SU-DHL-6 (cell line): ENCODE results near the gene KAZN.

Experiments used
- H2AFZ ChIP-seq: fragments of 200-600 bp; sonication (generic); 2 replicates; pipeline ENCODE4 v1.6.1; 2014; ENCODE audit warnings: low read depth, mild to moderate bottlenecking, moderate library complexity, mixed read lengths, antibody characterized with exemption, low read length; ENCODE audit not compliant: severe bottlenecking
- H3F3A ChIP-seq: fragments of 200-600 bp; shearing (Covaris generic); 2 replicates; pipeline ENCODE4 v1.6.0; 2016; ENCODE audit warnings: antibody characterized with exemption, mild to moderate bottlenecking; ENCODE audit not compliant: insufficient read depth
- H3K27ac ChIP-seq: fragments of 200-600 bp; sonication (generic); 2 replicates; pipeline ENCODE4 v1.5.1; 2016; ENCODE audit warnings: low read depth, mild to moderate bottlenecking, low read length, moderate library complexity, mixed read lengths
- H3K27me3 ChIP-seq: fragments of 200-600 bp; sonication (generic), shearing (Covaris generic); 2 replicates; pipeline ENCODE4 v1.6.0; 2014; ENCODE audit warnings: mild to moderate bottlenecking, low read length
- H3K36me3 ChIP-seq: fragments of 200-600 bp; sonication (generic); 2 replicates; pipeline ENCODE4 v1.6.1; 2014; ENCODE audit warnings: mild to moderate bottlenecking, low read length, mixed read lengths
- H3K4me2 ChIP-seq: fragments of 300-600, 200-600 bp; shearing (Covaris generic), sonication (generic); 2 replicates; pipeline ENCODE4 v1.6.0; 2014; ENCODE audit warnings: low read length, low read depth, mild to moderate bottlenecking; ENCODE audit not compliant: poor library complexity, severe bottlenecking
- H3K4me3 ChIP-seq: fragments of 200-600 bp; sonication (generic); 2 replicates; pipeline ENCODE4 v1.5.1; 2014; ENCODE audit warnings: antibody characterized with exemption, low read length, mild to moderate bottlenecking, mixed read lengths; ENCODE audit not compliant: insufficient read depth, poor library complexity, severe bottlenecking
- H3K79me2 ChIP-seq: fragments of 200-600 bp; sonication (generic); 2 replicates; pipeline ENCODE4 v1.6.1; 2014; ENCODE audit warnings: mild to moderate bottlenecking, low read length, moderate library complexity; ENCODE audit not compliant: insufficient read depth
- H3K9ac ChIP-seq: fragments of 200-600 bp; sonication (generic); 2 replicates; pipeline ENCODE4 v1.7.0; 2014; ENCODE audit warnings: mild to moderate bottlenecking, low read length
- H3K9me2 ChIP-seq: fragments of 200-600 bp; sonication (generic); replicated peaks from 2 replicates; pipeline ENCODE4 v1.6.1; 2014; ENCODE audit warnings: low read length; ENCODE audit not compliant: insufficient read depth
- H3K9me3 ChIP-seq: fragments of 200-600 bp; sonication (generic); 2 replicates; pipeline ENCODE4 v1.6.1; 2014; ENCODE audit warnings: low read length, mixed read lengths; ENCODE audit not compliant: insufficient read depth
- H4K20me1 ChIP-seq: fragments of 200-600 bp; sonication (generic); 2 replicates; pipeline ENCODE4 v1.6.1; 2014; ENCODE audit warnings: low read depth, mild to moderate bottlenecking, antibody characterized with exemption, low read length, moderate library complexity, mixed read lengths
- EZH2phosphoT487 ChIP-seq: fragments of 200-600 bp; sonication (generic), shearing (Covaris generic); conservative IDR thresholded peaks from 2 replicates; pipeline ENCODE4 v1.6.1; 2018; ENCODE audit warnings: mild to moderate bottlenecking, antibody characterized with exemption, low read length, moderate library complexity, mixed read lengths
- TF ChIP-seq, protein P1 (sequence below): fragments of 200-600 bp; sonication (generic); IDR thresholded peaks from one replicate; pipeline ENCODE4 v1.5.1; 2017; ENCODE audit warnings: antibody characterized with exemption, mild to moderate bottlenecking, low read length, moderate library complexity; ENCODE audit not compliant: insufficient read depth, poor library complexity, severe bottlenecking

The KAZN gene

DNA sequence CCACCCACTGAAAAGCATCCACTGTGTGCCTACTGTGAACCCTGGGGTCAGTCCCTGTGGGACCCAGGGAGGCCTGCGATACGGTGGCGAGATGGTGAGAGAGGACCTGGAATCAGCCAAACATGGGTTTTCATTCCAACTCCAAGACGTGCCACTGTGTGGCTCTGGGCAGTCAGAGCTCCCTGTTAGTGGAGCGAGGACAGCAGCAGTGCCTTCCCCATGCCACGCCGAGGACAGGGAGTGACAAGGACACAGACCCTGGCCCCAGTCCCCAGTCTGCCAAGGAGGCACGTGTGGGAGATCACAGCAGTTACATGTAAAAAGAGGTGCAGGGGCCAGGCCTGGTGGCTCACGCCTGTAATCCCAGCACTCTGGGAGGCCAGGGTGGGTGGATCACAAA, 504.2 kb downstream of the KAZN start:
- H3K27ac ChIP-seq: no peak overlapping the region
- H3K9me2 ChIP-seq: no peaks in the 10 kb centered on the region
- no peaks in the 10 kb centered on the region for H3F3A ChIP-seq
- no peaks in the 10 kb centered on the region for H3K79me2 ChIP-seq
- H3K9me3 ChIP-seq: no peaks in the 10 kb centered on the region
- H3K36me3 ChIP-seq: no peaks in the 10 kb centered on the region
- no peak overlapping the region for H3K9ac ChIP-seq
- TF ChIP-seq, protein P1, sequence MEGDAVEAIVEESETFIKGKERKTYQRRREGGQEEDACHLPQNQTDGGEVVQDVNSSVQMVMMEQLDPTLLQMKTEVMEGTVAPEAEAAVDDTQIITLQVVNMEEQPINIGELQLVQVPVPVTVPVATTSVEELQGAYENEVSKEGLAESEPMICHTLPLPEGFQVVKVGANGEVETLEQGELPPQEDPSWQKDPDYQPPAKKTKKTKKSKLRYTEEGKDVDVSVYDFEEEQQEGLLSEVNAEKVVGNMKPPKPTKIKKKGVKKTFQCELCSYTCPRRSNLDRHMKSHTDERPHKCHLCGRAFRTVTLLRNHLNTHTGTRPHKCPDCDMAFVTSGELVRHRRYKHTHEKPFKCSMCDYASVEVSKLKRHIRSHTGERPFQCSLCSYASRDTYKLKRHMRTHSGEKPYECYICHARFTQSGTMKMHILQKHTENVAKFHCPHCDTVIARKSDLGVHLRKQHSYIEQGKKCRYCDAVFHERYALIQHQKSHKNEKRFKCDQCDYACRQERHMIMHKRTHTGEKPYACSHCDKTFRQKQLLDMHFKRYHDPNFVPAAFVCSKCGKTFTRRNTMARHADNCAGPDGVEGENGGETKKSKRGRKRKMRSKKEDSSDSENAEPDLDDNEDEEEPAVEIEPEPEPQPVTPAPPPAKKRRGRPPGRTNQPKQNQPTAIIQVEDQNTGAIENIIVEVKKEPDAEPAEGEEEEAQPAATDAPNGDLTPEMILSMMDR: no peak
- TF ChIP-seq EZH2phosphoT487: no peak
- H4K20me1 ChIP-seq: no peaks in the 10 kb centered on the region
- no peaks in the 10 kb centered on the region for H3K27me3 ChIP-seq
- no peak overlapping the region for H3K4me2 ChIP-seq
- H3K4me3 ChIP-seq: no peak overlapping the region
- H2AFZ ChIP-seq: no peak overlapping the region

DNA sequence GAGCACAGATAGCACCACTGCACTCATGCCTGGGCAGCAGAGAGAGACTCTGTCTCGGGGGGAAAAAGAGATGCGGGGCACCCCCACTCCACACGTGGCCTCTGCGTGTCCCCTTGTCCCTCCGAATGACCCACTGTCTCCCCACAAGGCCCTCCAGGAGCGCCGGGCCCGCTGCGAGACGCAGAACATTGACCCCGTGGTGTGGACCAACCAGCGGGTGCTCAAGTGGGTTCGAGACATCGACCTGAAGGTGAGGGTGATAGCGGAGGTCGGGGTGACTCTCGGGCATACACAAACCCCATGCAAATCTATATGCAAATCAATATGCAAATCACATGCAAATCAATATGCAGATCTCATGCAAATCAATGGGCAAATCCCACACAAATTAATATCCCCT, 504.7 kb downstream of the KAZN start:
- no peak overlapping the region for H2AFZ ChIP-seq
- no peaks in the 10 kb centered on the region for H3K79me2 ChIP-seq
- no peaks in the 10 kb centered on the region for H3K27me3 ChIP-seq
- no peak overlapping the region for H3K27ac ChIP-seq
- H4K20me1 ChIP-seq: no peaks in the 10 kb centered on the region
- H3K4me2 ChIP-seq: no peak overlapping the region
- H3K36me3 ChIP-seq: no peaks in the 10 kb centered on the region
- H3F3A ChIP-seq: no peaks in the 10 kb centered on the region
- TF ChIP-seq, protein P1: no peak
- TF ChIP-seq EZH2phosphoT487: no peak
- no peak overlapping the region for H3K9ac ChIP-seq
- no peaks in the 10 kb centered on the region for H3K9me2 ChIP-seq
- H3K9me3 ChIP-seq: no peaks in the 10 kb centered on the region
- no peak overlapping the region for H3K4me3 ChIP-seq

GRCh38 chr1:15103906-15104305, 505.4 kb downstream of the KAZN start:
- Histone ChIP-seq H3K9ac (no peak overlapping the region), H3K79me2 (no peaks in the 10 kb centered on the region), H3K4me2 (no peak overlapping the region), H3K4me3 (no peak overlapping the region), H3K9me2 (no peaks in the 10 kb centered on the region), H2AFZ (no peak overlapping the region), H3K9me3 (no peaks in the 10 kb centered on the region), H3K36me3 (no peaks in the 10 kb centered on the region), H4K20me1 (no peaks in the 10 kb centered on the region), H3K27me3 (no peaks in the 10 kb centered on the region), H3K27ac (no peak overlapping the region), H3F3A (no peaks in the 10 kb centered on the region)
- no peak for TF ChIP-seq EZH2phosphoT487
- TF ChIP-seq, protein P1: no peak
